HG02798 (cell line): Measurements from ENCODE around the gene AGXT.
"Not testable (repeated sequence)": the region's sequence is repeated elsewhere in the genome, so short reads cannot be mapped to it uniquely, and the experiment has no call there.

Experiments used
- ATAC-seq: cut with Tn5 transposase; IDR thresholded peaks from one replicate; pipeline ENCODE4 v1.9.1; 2021; ENCODE audit warnings: mild to moderate bottlenecking; ENCODE audit not compliant: unreplicated experiment, poor library complexity

AGXT gene

GRCh38 chr2:240839152-240840143, 29.2 kb upstream of the AGXT start:
- ATAC-seq, result no peak

- ATAC-seq, result no peak
These were observed 28.1 kb upstream of the AGXT start for GRCh38 chr2:240840435-240841060.

GRCh38 chr2:240846309-240846708, 22.3 kb upstream of the AGXT start:
- ATAC-seq, result not testable (repeated sequence)

- no peak for ATAC-seq
These were observed 21.6 kb upstream of the AGXT start for GRCh38 chr2:240846873-240847595.

- ATAC-seq, result no peak
These were observed 20.8 kb upstream of the AGXT start for GRCh38 chr2:240847817-240848216.

GRCh38 chr2:240848900-240849680, 19.5 kb upstream of the AGXT start:
- no peak for ATAC-seq

- ATAC-seq, result no peak
These were observed 18.6 kb upstream of the AGXT start for GRCh38 chr2:240850026-240850425.

GRCh38 chr2:240850756-240851077, 17.9 kb upstream of the AGXT start:
- no peak for ATAC-seq

GRCh38 chr2:240851078-240851991, 17.3 kb upstream of the AGXT start:
- ATAC-seq, result peak; percentile 72

- no peak for ATAC-seq
These were observed 15.8 kb upstream of the AGXT start for GRCh38 chr2:240852671-240853314.

GRCh38 chr2:240855670-240856069, 13.0 kb upstream of the AGXT start:
- no peak for ATAC-seq

GRCh38 chr2:240856151-240856980, 12.3 kb upstream of the AGXT start:
- ATAC-seq, result no peak

GRCh38 chr2:240857039-240858008, 11.3 kb upstream of the AGXT start:
- ATAC-seq, result no peak

- ATAC-seq, result no peak
These were observed 10.3 kb upstream of the AGXT start for GRCh38 chr2:240858321-240858720.

- ATAC-seq, result no peak
These were observed 9.8 kb upstream of the AGXT start for GRCh38 chr2:240858871-240859270.

- no peak for ATAC-seq
These were observed 7.1 kb upstream of the AGXT start for GRCh38 chr2:240861547-240861946.

- ATAC-seq, result no peak
These were observed 4.1 kb upstream of the AGXT start for GRCh38 chr2:240864475-240864874.
